ENCODE results near the gene C16orf86.

Gene C16orf86

DNA sequence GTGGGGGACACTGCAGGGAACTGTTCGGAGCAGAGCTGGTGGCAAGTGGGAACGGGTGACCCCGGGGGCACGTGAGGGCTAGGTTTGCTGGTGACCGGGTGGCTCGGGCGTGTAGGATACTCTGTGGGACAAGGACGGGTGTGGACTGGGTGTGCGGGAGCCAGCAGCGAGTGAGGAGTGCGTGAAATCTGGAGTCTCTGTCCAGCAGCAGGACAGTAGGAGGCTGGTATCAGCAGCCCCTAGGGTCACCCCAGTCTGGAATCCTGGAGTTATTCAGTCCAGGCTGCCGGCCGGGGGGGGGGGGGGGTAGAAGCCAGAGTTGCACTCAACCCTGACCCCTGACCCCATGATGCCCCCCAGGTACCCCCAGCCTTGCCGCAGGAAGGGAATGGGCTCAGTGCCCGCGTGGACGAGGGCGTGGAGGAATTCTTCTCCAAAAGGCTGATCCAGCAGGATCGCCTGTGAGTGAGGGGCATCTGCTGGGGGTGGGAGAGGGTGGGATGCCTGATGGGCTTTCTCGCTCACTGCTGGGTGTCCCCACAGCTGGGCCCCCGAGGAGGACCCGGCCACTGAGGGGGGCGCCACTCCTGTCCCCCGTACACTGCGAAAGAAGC lies 12.7 kb upstream of the C16orf86 start:
- DNase-seq (ENCODE audit: low read depth in 2 of 2): no peak

DNA sequence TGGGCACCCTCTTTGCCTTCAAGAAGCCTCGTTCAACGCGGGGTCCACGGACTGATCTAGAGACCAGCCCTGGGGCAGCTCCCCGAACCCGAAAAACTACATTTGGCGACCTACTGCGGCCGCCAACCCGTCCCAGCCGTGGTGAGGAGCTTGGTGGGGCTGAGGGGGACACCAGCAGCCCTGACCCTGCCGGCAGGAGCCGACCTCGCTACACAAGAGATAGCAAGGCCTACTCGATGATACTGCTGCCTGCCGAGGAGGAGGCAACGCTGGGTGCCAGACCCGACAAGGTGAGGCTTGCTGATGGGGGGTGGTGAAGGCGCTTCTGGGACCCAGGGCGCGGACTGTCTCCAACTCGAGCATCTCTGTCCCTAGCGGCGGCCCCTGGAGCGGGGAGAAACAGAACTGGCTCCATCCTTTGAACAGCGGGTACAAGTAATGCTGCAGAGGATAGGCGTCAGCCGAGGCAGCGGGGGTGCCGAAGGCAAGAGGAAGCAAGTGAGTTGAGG lies 12.2 kb upstream of the C16orf86 start:
- no peak for DNase-seq (ENCODE audit: low read depth in 2 of 2)

DNA sequence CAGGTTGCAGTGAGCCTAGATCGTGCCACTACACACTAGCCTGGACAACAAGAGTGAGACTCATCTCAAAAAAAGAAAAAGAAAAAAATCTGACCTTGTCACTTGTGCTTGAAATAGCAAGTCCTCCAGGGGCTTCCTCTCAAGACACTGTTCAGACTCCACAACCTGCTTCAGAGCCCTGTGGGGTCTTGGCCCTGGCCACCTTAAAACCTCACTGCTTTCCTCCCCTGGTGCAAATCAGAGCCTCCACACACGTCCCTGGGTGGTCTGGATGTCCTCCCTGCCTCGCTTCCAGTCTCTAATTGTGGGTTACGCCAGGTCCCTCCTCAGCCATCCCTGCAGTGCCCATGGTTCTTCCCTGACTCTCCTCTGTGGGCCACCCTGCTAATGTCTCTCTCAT lies 11.3 kb upstream of the C16orf86 start:
- DNase-seq (ENCODE audit: low read depth in 2 of 2): no peak

GRCh38 chr16:67656344-67657016 lies 10.1 kb upstream of the C16orf86 start:
- no peak for DNase-seq (ENCODE audit: low read depth in 2 of 2)

DNA sequence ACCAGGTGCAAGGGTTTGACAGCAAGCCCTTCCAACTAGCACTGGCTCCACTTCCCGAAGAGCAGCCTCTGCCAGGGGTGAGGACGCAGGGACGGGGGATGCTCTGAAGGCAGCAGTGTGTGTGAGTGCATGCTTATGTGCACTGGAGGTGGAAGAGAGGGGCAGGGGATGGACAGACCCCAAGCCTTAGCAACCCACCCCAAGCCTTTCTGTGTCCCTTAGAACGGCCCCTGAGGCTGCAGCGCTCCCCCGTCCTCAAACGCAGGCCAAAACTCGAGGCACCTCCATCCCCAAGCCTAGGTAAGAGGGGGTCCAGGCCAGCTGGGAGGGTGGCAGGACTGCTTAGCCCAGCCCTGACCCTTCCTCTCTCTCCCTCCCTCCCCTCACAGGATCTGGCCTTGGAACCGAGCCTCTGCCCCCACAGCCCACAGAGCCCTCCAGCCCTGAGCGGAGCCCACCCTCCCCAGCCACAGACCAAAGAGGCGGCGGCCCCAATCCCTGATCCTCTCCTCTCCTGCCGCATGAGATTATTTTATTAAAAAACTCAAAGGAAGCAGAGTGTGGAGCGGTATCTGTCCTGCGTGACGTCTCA lies 9.5 kb upstream of the C16orf86 start:
- no peak for DNase-seq (ENCODE audit: low read depth in 2 of 2)

GRCh38 chr16:67657751-67658518 lies 8.7 kb upstream of the C16orf86 start:
- DNase-seq (ENCODE audit: low read depth in 2 of 2): no peak

GRCh38 chr16:67658849-67659674 lies 7.6 kb upstream of the C16orf86 start:
- no peak for DNase-seq (ENCODE audit: low read depth in 2 of 2)

DNA sequence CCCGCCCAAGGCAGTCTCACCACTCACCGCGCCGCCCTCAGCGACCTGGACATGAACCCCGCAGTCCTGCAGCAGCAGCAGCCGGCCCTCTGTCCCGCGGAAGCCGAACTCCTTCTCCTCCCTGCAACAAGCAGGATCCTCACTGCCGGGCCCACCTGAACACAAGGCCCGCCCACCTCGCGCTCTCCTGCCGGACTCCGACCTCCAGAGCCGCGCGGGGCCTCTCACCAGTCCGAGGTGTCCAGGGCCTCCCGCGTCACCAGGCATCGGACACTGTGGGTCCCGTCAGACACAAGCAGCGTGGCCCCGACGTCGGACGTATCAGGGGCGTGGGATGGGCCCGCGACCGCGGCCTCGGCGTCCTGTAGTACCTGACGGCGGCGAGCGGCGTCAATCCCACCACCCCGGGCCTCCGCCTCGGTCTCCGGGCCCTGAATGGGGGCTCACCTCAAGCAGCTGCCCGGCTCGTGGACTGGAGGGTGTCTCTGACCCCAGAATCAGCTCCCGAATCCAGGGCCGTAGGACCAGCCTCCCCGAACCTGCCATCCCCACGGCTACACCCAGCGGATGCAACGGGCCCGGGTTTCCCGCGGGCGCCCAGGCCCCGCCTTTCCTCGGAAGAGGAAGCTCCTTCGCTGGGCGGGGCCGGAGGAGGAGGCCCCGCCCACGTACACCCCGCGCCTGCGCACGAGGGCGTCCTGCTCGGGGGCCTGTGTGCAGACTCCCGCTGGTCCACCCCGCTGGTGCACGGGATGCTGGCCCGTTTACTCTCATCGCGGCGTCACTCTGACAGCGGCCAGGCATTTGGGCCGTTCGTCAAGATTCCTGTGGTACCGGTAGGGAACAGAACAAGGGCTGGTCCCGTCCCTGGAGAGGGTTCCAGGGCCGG lies 6.7 kb upstream of the C16orf86 start, which contains the start of gene ACD:
Gene ACD (minus strand): TSS at position 586 of the 889 bp plus-strand sequence. CDS start 40 bp downstream, at position 546.
- DNase-seq (ENCODE audit: low read depth in 2 of 2): peak; percentile 86 to 93

DNA sequence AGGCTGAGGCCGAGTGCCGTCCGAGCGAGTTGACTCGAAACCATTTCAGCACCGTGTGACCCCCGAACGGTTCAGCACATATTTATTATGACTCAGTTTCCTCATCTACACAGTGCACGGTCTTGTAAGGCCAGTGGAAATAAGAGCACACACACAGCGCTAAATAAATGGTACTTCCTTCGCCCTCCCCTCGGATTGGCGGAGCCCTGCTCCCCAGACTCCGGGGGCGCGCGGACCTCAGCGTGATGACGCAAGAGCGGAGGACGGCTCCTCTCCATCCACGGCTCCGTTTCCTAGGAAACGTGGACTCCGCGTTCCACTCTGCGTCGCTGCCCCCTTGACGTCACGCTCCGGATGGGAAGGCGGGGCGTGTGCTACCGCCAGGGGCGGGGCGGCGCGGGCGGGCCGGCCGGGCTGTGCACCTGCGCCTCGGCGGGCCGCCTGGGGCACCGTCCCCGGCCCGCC lies 6.0 kb upstream of the C16orf86 start, which contains the start of gene PARD6A:
Gene PARD6A (plus strand): TSS at position 397 of the 465 bp plus-strand sequence. CDS start 79 bp downstream, outside the sequence.
- DNase-seq (ENCODE audit: low read depth in 2 of 2): peak; percentile 77 to 89

DNA sequence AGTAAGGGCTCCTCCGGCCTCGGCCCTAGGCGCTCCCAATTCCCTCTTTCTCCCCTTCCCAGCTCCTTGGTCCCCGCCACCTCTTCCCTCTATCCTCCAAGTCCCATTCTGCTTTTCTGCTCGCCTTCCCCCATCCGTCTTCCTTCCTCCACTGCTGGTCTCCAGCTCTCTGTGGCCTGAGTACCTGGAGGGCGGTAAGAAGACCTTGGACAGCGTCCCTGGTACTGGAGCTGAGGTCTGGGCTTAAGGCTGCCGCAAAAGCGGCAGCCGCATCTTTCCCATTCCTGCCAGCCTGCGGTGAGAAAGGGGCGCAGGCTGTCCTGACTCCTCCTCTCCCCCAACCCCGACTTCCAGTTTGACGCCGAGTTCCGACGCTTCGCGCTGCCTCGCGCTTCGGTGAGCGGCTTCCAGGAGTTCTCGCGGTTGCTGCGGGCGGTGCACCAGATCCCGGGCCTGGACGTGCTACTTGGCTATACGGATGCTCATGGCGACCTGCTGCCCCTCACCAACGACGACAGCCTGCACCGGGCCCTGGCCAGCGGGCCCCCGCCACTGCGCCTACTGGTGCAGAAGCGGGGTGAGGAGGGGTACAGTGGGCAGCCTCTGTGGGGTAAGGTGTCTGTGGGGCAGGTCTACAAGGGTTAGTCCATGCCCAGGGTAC lies 5.4 kb upstream of the C16orf86 start:
- no peak for DNase-seq (ENCODE audit: low read depth in 2 of 2)

DNA sequence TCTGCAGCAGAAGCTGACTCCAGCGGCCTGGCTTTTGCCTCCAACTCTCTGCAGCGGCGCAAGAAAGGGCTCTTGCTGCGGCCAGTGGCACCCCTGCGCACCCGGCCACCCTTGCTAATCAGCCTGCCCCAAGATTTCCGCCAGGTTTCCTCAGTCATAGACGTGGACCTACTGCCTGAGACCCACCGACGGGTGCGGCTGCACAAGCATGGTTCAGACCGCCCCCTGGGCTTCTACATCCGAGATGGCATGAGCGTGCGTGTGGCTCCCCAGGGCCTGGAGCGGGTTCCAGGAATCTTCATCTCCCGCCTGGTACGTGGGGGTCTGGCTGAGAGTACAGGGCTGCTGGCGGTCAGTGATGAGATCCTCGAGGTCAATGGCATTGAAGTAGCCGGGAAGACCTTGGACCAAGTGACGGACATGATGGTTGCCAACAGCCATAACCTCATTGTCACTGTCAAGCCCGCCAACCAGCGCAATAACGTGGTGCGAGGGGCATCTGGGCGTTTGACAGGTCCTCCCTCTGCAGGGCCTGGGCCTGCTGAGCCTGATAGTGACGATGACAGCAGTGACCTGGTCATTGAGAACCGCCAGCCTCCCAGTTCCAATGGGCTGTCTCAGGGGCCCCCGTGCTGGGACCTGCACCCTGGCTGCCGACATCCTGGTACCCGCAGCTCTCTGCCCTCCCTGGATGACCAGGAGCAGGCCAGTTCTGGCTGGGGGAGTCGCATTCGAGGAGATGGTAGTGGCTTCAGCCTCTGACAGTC lies 4.5 kb upstream of the C16orf86 start:
- DNase-seq (ENCODE audit: low read depth in 2 of 2): no peak

DNA sequence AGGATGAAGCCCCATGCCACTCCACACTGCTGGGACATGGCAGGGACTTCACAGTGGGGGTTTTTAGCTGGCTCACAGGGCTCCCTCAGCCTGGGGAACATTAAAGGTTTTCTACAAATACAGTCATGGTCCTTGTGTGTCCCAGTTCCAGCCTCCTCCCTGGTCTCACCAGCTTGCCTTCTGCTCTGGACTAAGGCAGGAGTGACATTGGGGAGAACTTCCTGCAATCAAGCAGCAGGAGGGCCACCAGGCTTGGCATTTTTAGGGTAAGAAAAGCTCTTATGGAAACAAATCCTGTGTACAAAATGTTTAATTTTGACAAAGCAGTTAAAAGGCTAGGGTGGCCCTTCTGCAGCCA lies 4.0 kb upstream of the C16orf86 start:
- no peak for DNase-seq (ENCODE audit: low read depth in 2 of 2)

GRCh38 chr16:67663151-67663876 lies 3.3 kb upstream of the C16orf86 start:
- DNase-seq (ENCODE audit: low read depth in 2 of 2): no peak

GRCh38 chr16:67663877-67664222 lies 2.8 kb upstream of the C16orf86 start:
- DNase-seq (ENCODE audit: low read depth in 2 of 2): no peak

GRCh38 chr16:67664258-67664657 lies 2.4 kb upstream of the C16orf86 start:
- DNase-seq (ENCODE audit: low read depth in 2 of 2): no peak

DNA sequence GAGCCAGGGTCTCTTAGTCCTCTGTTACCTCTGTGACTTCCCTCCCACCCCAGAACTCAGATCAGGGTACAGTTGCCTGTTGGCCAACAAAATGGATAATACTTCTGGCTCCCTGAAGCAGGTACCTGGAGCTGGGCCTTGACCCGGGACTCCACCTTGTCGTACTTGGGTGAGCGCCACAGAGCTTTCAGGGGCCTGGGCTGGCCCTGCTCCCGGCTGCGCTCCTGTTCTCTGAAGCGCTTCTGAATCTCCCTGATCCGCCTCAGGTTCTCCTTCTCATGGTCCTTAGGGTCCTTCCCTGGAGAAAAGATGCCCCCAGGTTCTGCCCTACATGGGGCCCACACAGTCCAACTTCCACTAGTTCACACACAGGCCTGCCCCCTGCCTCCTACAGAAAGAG lies 1.7 kb upstream of the C16orf86 start:
- no peak for DNase-seq (ENCODE audit: low read depth in 2 of 2)

DNA sequence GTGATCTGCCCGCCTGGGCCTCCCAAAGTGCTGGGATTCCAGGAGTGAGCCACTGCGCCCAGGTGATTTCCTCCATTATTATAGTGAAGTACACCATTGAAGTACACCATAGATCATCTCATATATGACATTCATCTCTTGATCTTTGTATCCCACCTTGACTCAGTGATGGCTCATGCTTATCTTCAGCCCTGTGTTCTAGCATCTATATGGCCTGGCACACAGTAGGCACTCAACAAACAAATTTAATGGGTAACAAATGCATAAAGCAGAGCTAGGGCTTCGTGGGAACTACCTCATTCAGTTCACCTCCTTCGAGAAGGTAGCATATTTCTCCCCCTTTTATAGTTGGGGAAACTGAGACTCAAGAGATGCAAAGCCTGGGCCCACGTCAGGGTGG lies 1.0 kb upstream of the C16orf86 start:
- DNase-seq (ENCODE audit: low read depth in 2 of 2): no peak

DNA sequence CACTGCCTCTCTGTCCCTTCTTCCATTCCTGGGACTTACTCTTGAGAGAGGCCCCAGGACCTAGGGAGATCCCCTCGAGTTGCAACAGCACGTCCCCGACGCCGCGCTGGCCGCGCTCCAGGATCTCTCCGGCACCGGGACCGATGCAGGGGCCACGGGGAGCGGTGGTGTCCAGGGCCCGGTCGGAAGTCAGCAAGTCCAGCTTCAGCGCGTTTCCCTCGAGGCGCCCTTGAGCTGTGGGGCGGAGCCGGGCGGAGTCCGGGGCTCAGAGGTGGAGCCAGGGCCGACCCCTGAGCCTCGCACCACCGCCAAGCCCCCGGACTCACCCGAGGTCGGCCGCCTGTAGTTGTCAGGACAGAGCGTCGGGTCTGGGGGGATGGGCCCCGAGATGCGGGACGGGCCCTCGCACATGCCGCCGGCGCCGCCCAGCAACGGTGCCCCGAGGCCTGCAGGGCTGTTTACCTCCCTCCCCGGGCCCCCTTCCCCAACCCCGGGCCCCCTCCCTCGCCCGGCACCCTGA lies 522 bp upstream of the C16orf86 start:
- DNase-seq (ENCODE audit: low read depth in 2 of 2): no peak
